Glutamatergic neuron (in vitro differentiated cells): Measurements from ENCODE around the gene PPAN. TPM values are rescaled to one million over a fixed set of nuclear protein-coding genes. Genes with fewer than 3 reads are reported as not detected.

Source experiments
- DNase-seq: peaks from one replicate; pipeline ENCODE4 v3.0.0; 2022
- H3K27ac Mint-ChIP-seq: one replicate; pipeline ENCODE4 v1.8.0; 2020; ENCODE audit warnings: mild to moderate bottlenecking, mixed read lengths, inconsistent platforms; ENCODE audit not compliant: unreplicated experiment
- H3K27me3 Mint-ChIP-seq: one replicate; pipeline ENCODE4 v1.8.0; 2020; ENCODE audit warnings: mild to moderate bottlenecking, moderate library complexity, mixed read lengths, inconsistent platforms; ENCODE audit not compliant: unreplicated experiment
- H3K36me3 Mint-ChIP-seq: one replicate; pipeline ENCODE4 v1.8.0; 2020; ENCODE audit warnings: mild to moderate bottlenecking, mixed read lengths, inconsistent platforms; ENCODE audit not compliant: unreplicated experiment
- H3K4me1 Mint-ChIP-seq: one replicate; pipeline ENCODE4 v1.8.0; 2020; ENCODE audit warnings: mild to moderate bottlenecking, low read depth, mixed read lengths, inconsistent platforms; ENCODE audit not compliant: unreplicated experiment
- H3K4me3 Mint-ChIP-seq: one replicate; pipeline ENCODE4 v1.8.0; 2020; ENCODE audit warnings: mild to moderate bottlenecking, mixed read lengths, inconsistent platforms; ENCODE audit not compliant: unreplicated experiment
- H3K9me3 Mint-ChIP-seq: one replicate; pipeline ENCODE4 v1.8.0; 2020; ENCODE audit warnings: mild to moderate bottlenecking, moderate library complexity, mixed read lengths, inconsistent platforms; ENCODE audit not compliant: unreplicated experiment
- CTCF ChIP-seq: fragments of 200-600 bp; sonication (generic); IDR thresholded peaks from one replicate; pipeline ENCODE4 v1.5.0; 2021; ENCODE audit not compliant: partially characterized antibody, unreplicated experiment
- total RNA-seq: library from RNA; stranded (reverse); fragmentation: NEBNext Ultra II Directional; extraction: Animal tissue kit (Norgen Biotek cat#: 25700); gene quantifications from one replicate; pipeline ENCODE4 v1.2.1, GENCODE V29; 2021; ENCODE audit not compliant: unreplicated experiment

Gene PPAN
- total RNA-seq, 1 donor from 2014 or later, result 44.5 TPM

GRCh38 chr19:10158071-10158470 lies 51.9 kb downstream of the PPAN start:
- no peaks in the 10 kb centered on the region for H3K4me1 Mint-ChIP-seq
- peaks cover 1% of the 10 kb centered on the region for H3K9me3 Mint-ChIP-seq
- DNase-seq, result no peak
- TF ChIP-seq CTCF, result no peak
- H3K4me3 Mint-ChIP-seq, result no peak overlapping the region
- H3K27ac Mint-ChIP-seq, result no peak overlapping the region
- H3K36me3 Mint-ChIP-seq, result peaks cover 4% of the 10 kb centered on the region
- H3K27me3 Mint-ChIP-seq, result peaks cover 1% of the 10 kb centered on the region

- Mint-ChIP-seq H3K9me3 (peaks cover 1% of the 10 kb centered on the region), H3K36me3 (peaks cover 4% of the 10 kb centered on the region), H3K27ac (no peak overlapping the region), H3K4me3 (no peak overlapping the region), H3K4me1 (no peaks in the 10 kb centered on the region), H3K27me3 (peaks cover 1% of the 10 kb centered on the region)
- TF ChIP-seq CTCF, result no peak
- DNase-seq, result no peak
These were observed 52.3 kb downstream of the PPAN start for GRCh38 chr19:10158485-10158884.

GRCh38 chr19:10159610-10160009 lies 53.4 kb downstream of the PPAN start:
- TF ChIP-seq CTCF, result no peak
- Mint-ChIP-seq H3K36me3 (peaks cover 4% of the 10 kb centered on the region), H3K4me3 (no peak overlapping the region), H3K4me1 (no peaks in the 10 kb centered on the region), H3K9me3 (peaks cover 1% of the 10 kb centered on the region), H3K27me3 (peaks cover 1% of the 10 kb centered on the region), H3K27ac (no peak overlapping the region)
- DNase-seq, result no peak

Other genes starting within 250 kb of the PPAN start
- 19.5 TPM for gene OLFM2, start 169.8 kb upstream of the PPAN start, total RNA-seq
- gene COL5A3, start 95.9 kb upstream of the PPAN start, total RNA-seq, result 0.10 TPM
- gene RDH8, start 92.9 kb upstream of the PPAN start, total RNA-seq, result not detected
- 0.20 TPM for gene SHFL, start 20.0 kb upstream of the PPAN start, total RNA-seq
- not detected for gene ANGPTL6, start 3.7 kb upstream of the PPAN start, total RNA-seq
- 21.6 TPM for gene P2RY11, start 5.3 kb downstream of the PPAN start, total RNA-seq
- gene EIF3G, start 13.5 kb downstream of the PPAN start, total RNA-seq, result 155 TPM
- gene DNMT1, start 88.6 kb downstream of the PPAN start, total RNA-seq, result 129 TPM
- 12.5 TPM for gene S1PR2, start 125.0 kb downstream of the PPAN start, total RNA-seq
- 42.8 TPM for gene MRPL4, start 145.9 kb downstream of the PPAN start, total RNA-seq
- gene ICAM1, start 164.8 kb downstream of the PPAN start, total RNA-seq, result not detected
- not detected for gene ICAM4, start 180.6 kb downstream of the PPAN start, total RNA-seq
- 3.6 TPM for gene ICAM5, start 183.6 kb downstream of the PPAN start, total RNA-seq
- 9.4 TPM for gene ZGLP1, start 203.5 kb downstream of the PPAN start, total RNA-seq
- gene FDX2, start 209.7 kb downstream of the PPAN start, total RNA-seq, result 16.0 TPM
- 24.8 TPM for gene RAVER1, start 227.2 kb downstream of the PPAN start, total RNA-seq
- 2.0 TPM for gene ICAM3, start 233.3 kb downstream of the PPAN start, total RNA-seq